ENCODE measurements around the gene SLC15A4.

GRCh38 chr12:128798571-128799341 lies 25.0 kb downstream of the SLC15A4 start:
- no peak for TF ChIP-seq RNF2 (conservative IDR thresholded peaks at IDR 0.05; ENCODE audit: low read depth)
- no peak for TF ChIP-seq MAX (IDR thresholded peaks at IDR 0.05)
- no peak for TF ChIP-seq ELF1 (CRISPR knock-in tag; IDR thresholded peaks at IDR 0.05)
- no peak for TF ChIP-seq ATF6 (CRISPR knock-in tag; conservative IDR thresholded peaks at IDR 0.05)
- TF ChIP-seq RFX3 (CRISPR knock-in tag; IDR thresholded peaks at IDR 0.05): no peak
- TF ChIP-seq ARID3A (IDR thresholded peaks at IDR 0.05; ENCODE audit: low read depth, low read length): no peak
- TF ChIP-seq EZH2 (conservative IDR thresholded peaks at IDR 0.05; ENCODE audit: low read depth, low read length): no peak
- no peak for TF ChIP-seq CTCF (CRISPR knock-in tag; IDR thresholded peaks at IDR 0.05)
